ENCODE data around the gene RASSF3. TPM values are rescaled to one million over a fixed set of nuclear protein-coding genes. Genes with fewer than 3 reads are reported as not detected.

The RASSF3 gene
- total RNA-seq, 1 donor from 2014 or later, result 28.2 TPM

GRCh38 chr12:64636856-64637255, 26.6 kb downstream of the RASSF3 start:
- Mint-ChIP-seq H3K27me3 (ENCODE audit: unreplicated experiment) (peaks cover 7% of the 10 kb centered on the region), H3K4me1 (ENCODE audit: low read depth, unreplicated experiment) (peaks cover 6% of the 10 kb centered on the region), H3K36me3 (ENCODE audit: unreplicated experiment) (peaks cover 5% of the 10 kb centered on the region), H3K4me3 (ENCODE audit: unreplicated experiment) (no peak overlapping the region), H3K27ac (ENCODE audit: unreplicated experiment) (no peak overlapping the region), H3K9me3 (ENCODE audit: unreplicated experiment) (peaks cover 1% of the 10 kb centered on the region)
- no peak for DNase-seq
- TF ChIP-seq CTCF (IDR thresholded peaks at IDR 0.05; ENCODE audit: partially characterized antibody, unreplicated experiment), result no peak

GRCh38 chr12:64639466-64639865, 29.2 kb downstream of the RASSF3 start:
- Mint-ChIP-seq H3K36me3 (ENCODE audit: unreplicated experiment) (no peaks in the 10 kb centered on the region), H3K9me3 (ENCODE audit: unreplicated experiment) (peaks cover 1% of the 10 kb centered on the region), H3K4me1 (ENCODE audit: low read depth, unreplicated experiment) (peaks cover 6% of the 10 kb centered on the region), H3K4me3 (ENCODE audit: unreplicated experiment) (no peak overlapping the region), H3K27me3 (ENCODE audit: unreplicated experiment) (peaks cover 4% of the 10 kb centered on the region), H3K27ac (ENCODE audit: unreplicated experiment) (no peak overlapping the region)
- no peak for TF ChIP-seq CTCF (IDR thresholded peaks at IDR 0.05; ENCODE audit: partially characterized antibody, unreplicated experiment)
- DNase-seq, result no peak

- H3K36me3 Mint-ChIP-seq (ENCODE audit: unreplicated experiment), result no peaks in the 10 kb centered on the region
- peaks cover 5% of the 10 kb centered on the region for H3K4me1 Mint-ChIP-seq (ENCODE audit: low read depth, unreplicated experiment)
- peaks cover 2% of the 10 kb centered on the region for H3K9me3 Mint-ChIP-seq (ENCODE audit: unreplicated experiment)
- no peak overlapping the region for H3K4me3 Mint-ChIP-seq (ENCODE audit: unreplicated experiment)
- H3K27ac Mint-ChIP-seq (ENCODE audit: unreplicated experiment), result no peak overlapping the region
- peaks cover 2% of the 10 kb centered on the region for H3K27me3 Mint-ChIP-seq (ENCODE audit: unreplicated experiment)
- no peak for DNase-seq
- no peak for TF ChIP-seq CTCF (IDR thresholded peaks at IDR 0.05; ENCODE audit: partially characterized antibody, unreplicated experiment)
Observed at GRCh38 chr12:64646318-64646717, 36.0 kb downstream of the RASSF3 start.

GRCh38 chr12:64649487-64649886, 39.2 kb downstream of the RASSF3 start:
- no peaks in the 10 kb centered on the region for H3K36me3 Mint-ChIP-seq (ENCODE audit: unreplicated experiment)
- no peak overlapping the region for H3K27ac Mint-ChIP-seq (ENCODE audit: unreplicated experiment)
- DNase-seq, result no peak
- peaks cover 2% of the 10 kb centered on the region for H3K9me3 Mint-ChIP-seq (ENCODE audit: unreplicated experiment)
- no peak for TF ChIP-seq CTCF (IDR thresholded peaks at IDR 0.05; ENCODE audit: partially characterized antibody, unreplicated experiment)
- H3K4me1 Mint-ChIP-seq (ENCODE audit: low read depth, unreplicated experiment), result peaks cover 8% of the 10 kb centered on the region
- H3K27me3 Mint-ChIP-seq (ENCODE audit: unreplicated experiment), result peaks cover 5% of the 10 kb centered on the region
- H3K4me3 Mint-ChIP-seq (ENCODE audit: unreplicated experiment), result no peak overlapping the region

GRCh38 chr12:64650762-64651161, 40.5 kb downstream of the RASSF3 start:
- no peak for DNase-seq
- Mint-ChIP-seq H3K27ac (ENCODE audit: unreplicated experiment) (peak overlapping the region; percentile 26), H3K27me3 (ENCODE audit: unreplicated experiment) (peaks cover 5% of the 10 kb centered on the region), H3K4me1 (ENCODE audit: low read depth, unreplicated experiment) (peaks cover 8% of the 10 kb centered on the region), H3K4me3 (ENCODE audit: unreplicated experiment) (no peak overlapping the region), H3K9me3 (ENCODE audit: unreplicated experiment) (peaks cover 2% of the 10 kb centered on the region), H3K36me3 (ENCODE audit: unreplicated experiment) (no peaks in the 10 kb centered on the region)
- TF ChIP-seq CTCF (IDR thresholded peaks at IDR 0.05; ENCODE audit: partially characterized antibody, unreplicated experiment), result no peak

Data from glutamatergic neuron (in vitro differentiated cells).